MM.1S (cell line): ENCODE results near the gene PMVK.
A peak's percentile ranks its signal among the peaks of the same experiment; 100 is the strongest.

Source experiments
- DNase-seq: peaks from one replicate; pipeline ENCODE4 v3.0.0-alpha.2; 2015
- H2AFZ ChIP-seq: fragments of 300-600 bp; sonication (generic); 2 replicates; pipeline ENCODE4 v1.6.0; 2016; ENCODE audit warnings: antibody characterized with exemption, low read length
- H3F3A ChIP-seq: fragments of 300-600 bp; sonication (generic); 2 replicates; pipeline ENCODE4 v1.6.1; 2016; ENCODE audit warnings: mild to moderate bottlenecking, antibody characterized with exemption, low read length, moderate library complexity, mixed read lengths; ENCODE audit not compliant: insufficient read depth
- H3K27ac ChIP-seq: fragments of 300-600 bp; sonication (generic); 2 replicates; pipeline ENCODE4 v1.5.1; 2016; ENCODE audit warnings: mild to moderate bottlenecking, low read length
- H3K27me3 ChIP-seq: fragments of 300-600 bp; sonication (generic); replicated peaks from 2 replicates; pipeline ENCODE4 v1.6.0; 2016; ENCODE audit warnings: low read length; ENCODE audit not compliant: insufficient read depth
- H3K36me3 ChIP-seq: fragments of 300-600 bp; sonication (generic); replicated peaks from 2 replicates; pipeline ENCODE4 v1.6.1; 2016; ENCODE audit warnings: mild to moderate bottlenecking, low read length, mixed read lengths; ENCODE audit not compliant: insufficient read depth
- H3K4me1 ChIP-seq: fragments of 300-600 bp; sonication (generic); 2 replicates; pipeline ENCODE4 v1.6.1; 2016; ENCODE audit warnings: low read length, mixed read lengths
- H3K4me2 ChIP-seq: fragments of 300-600 bp; sonication (generic); 2 replicates; pipeline ENCODE4 v1.6.0; 2016; ENCODE audit warnings: low read depth, low read length
- H3K4me3 ChIP-seq: fragments of 300-600 bp; sonication (generic); 2 replicates; pipeline ENCODE4 v1.5.1; 2016; ENCODE audit warnings: low read length, mixed read lengths
- H3K79me2 ChIP-seq: fragments of 300-600 bp; sonication (generic); 2 replicates; pipeline ENCODE4 v1.6.1; 2016; ENCODE audit warnings: mixed run types, low read length, mixed read lengths
- H3K9ac ChIP-seq: fragments of 300-600 bp; sonication (generic); 2 replicates; pipeline ENCODE4 v1.6.1; 2016; ENCODE audit warnings: low read length, mixed read lengths
- H3K9me2 ChIP-seq: fragments of 300-600 bp; sonication (generic); replicated peaks from 2 replicates; pipeline ENCODE4 v1.6.1; 2016; ENCODE audit warnings: mild to moderate bottlenecking, low read length, mixed read lengths; ENCODE audit not compliant: insufficient read depth
- H3K9me3 ChIP-seq: fragments of 300-600 bp; sonication (generic); replicated peaks from 2 replicates; pipeline ENCODE4 v1.6.1; 2016; ENCODE audit warnings: mild to moderate bottlenecking, low read length, mixed read lengths; ENCODE audit not compliant: insufficient read depth
- H4K20me1 ChIP-seq: fragments of 300-600 bp; sonication (generic); 2 replicates; pipeline ENCODE4 v1.6.1; 2016; ENCODE audit warnings: mild to moderate bottlenecking, low read length, moderate library complexity, mixed read lengths; ENCODE audit not compliant: insufficient read depth
- CTCF ChIP-seq: fragments of 300-600 bp; sonication (generic); IDR thresholded peaks from 2 replicates; pipeline ENCODE4 v1.5.1; 2016; ENCODE audit warnings: antibody characterized with exemption, low read length, mixed read lengths
- EZH2 ChIP-seq: fragments of 300-600 bp; sonication (generic); optimal IDR thresholded peaks from 2 replicates; pipeline ENCODE3; 2017; ENCODE audit warnings: low read depth, mild to moderate bottlenecking, antibody characterized with exemption, low read length, mixed read lengths
- EZH2phosphoT487 ChIP-seq: fragments of 300-600 bp; sonication (generic); IDR thresholded peaks from 2 replicates; pipeline ENCODE4 v1.6.1; 2018; ENCODE audit warnings: antibody characterized with exemption, low read length

Gene PMVK

GRCh38 chr1:154955718-154956543 is 19.4 kb upstream of the PMVK start, which contains the start of gene PBXIP1:
PBXIP1 (minus strand) TSS chr1:154956099; CDS start chr1:154953721, 2,378 bp downstream.
- DNase-seq, result peak; percentile 96
- no peak for TF ChIP-seq EZH2
- TF ChIP-seq CTCF, result peak; percentile 50
- H4K20me1 ChIP-seq, result no peaks in the 10 kb centered on the region
- no peaks in the 10 kb centered on the region for H3K27me3 ChIP-seq
- no peaks in the 10 kb centered on the region for H3K9me3 ChIP-seq
- no peaks in the 10 kb centered on the region for H3K9me2 ChIP-seq
- H3K27ac ChIP-seq, result peak within 1 kb of the TSS; percentile 95
- peaks cover 74% of the 10 kb centered on the region for H3K79me2 ChIP-seq
- peak within 1 kb of the TSS; percentile 90 for H3K4me2 ChIP-seq
- peaks cover 32% of the 10 kb centered on the region for H3K4me1 ChIP-seq
- H3K36me3 ChIP-seq, result 0 out of 2 replicates have a peak, but pooled peaks cover 3% of the 10 kb centered on the region
- H2AFZ ChIP-seq, result no peak within 1 kb of the TSS
- H3K4me3 ChIP-seq, result peak within 1 kb of the TSS; percentile 80
- H3K9ac ChIP-seq, result peak within 1 kb of the TSS; percentile 92
- H3F3A ChIP-seq, result peaks cover 83% of the 10 kb centered on the region

GRCh38 chr1:154955039-154955717 is 18.7 kb upstream of the PMVK start:
- Histone ChIP-seq H3K4me3 (peak overlapping the region; percentile 80), H2AFZ (no peak overlapping the region), H3K9me2 (no peaks in the 10 kb centered on the region), H3F3A (peaks cover 84% of the 10 kb centered on the region), H3K79me2 (peaks cover 74% of the 10 kb centered on the region), H4K20me1 (no peaks in the 10 kb centered on the region), H3K27ac (peak overlapping the region; percentile 95), H3K36me3 (0 out of 2 replicates have a peak, but pooled peaks cover 8% of the 10 kb centered on the region), H3K9me3 (no peaks in the 10 kb centered on the region), H3K27me3 (no peaks in the 10 kb centered on the region), H3K9ac (peak overlapping the region; percentile 92), H3K4me2 (peak overlapping the region; percentile 90), H3K4me1 (peaks cover 40% of the 10 kb centered on the region)
- TF ChIP-seq CTCF (no peak), EZH2phosphoT487 (no peak), EZH2 (no peak)
- DNase-seq, result peak; percentile 100

GRCh38 chr1:154954541-154954940 is 18.0 kb upstream of the PMVK start:
- Histone ChIP-seq H3K4me3 (peak overlapping the region; percentile 80), H3K4me1 (peaks cover 40% of the 10 kb centered on the region), H3K27ac (peak overlapping the region; percentile 95), H2AFZ (no peak overlapping the region), H3K36me3 (0 out of 2 replicates have a peak, but pooled peaks cover 8% of the 10 kb centered on the region), H3K4me2 (peak overlapping the region; percentile 90), H3K27me3 (no peaks in the 10 kb centered on the region), H3K9me3 (no peaks in the 10 kb centered on the region), H3K79me2 (peaks cover 71% of the 10 kb centered on the region), H4K20me1 (no peaks in the 10 kb centered on the region), H3K9ac (peak overlapping the region; percentile 92), H3K9me2 (no peaks in the 10 kb centered on the region), H3F3A (peaks cover 84% of the 10 kb centered on the region)
- no peak for DNase-seq
- TF ChIP-seq CTCF (no peak), EZH2 (no peak), EZH2phosphoT487 (no peak)
